Thoracic aorta (tissue), 2 donors: Measurements from ENCODE around the gene DCTN3. TPM values are rescaled to one million over a fixed set of nuclear protein-coding genes. Genes with fewer than 3 reads are reported as not detected.
"Not testable (repeated sequence)": the region's sequence is repeated elsewhere in the genome, so short reads cannot be mapped to it uniquely, and the experiment has no call there.

ENCODE experiments used
- ATAC-seq: fragments of 150-250 bp; one replicate; pipeline ENCODE4 v1.8.0; 2017; ENCODE audit warnings: low read depth; ENCODE audit not compliant: insufficient number of reproducible peaks, low FRiP score
- DNase-seq: peaks from one replicate; pipeline ENCODE4 v3.0.0-alpha.2; 2020; ENCODE audit warnings: low spot score
- H3K27ac ChIP-seq, 2 donors: fragments of 200-600 bp; sonication (generic); 1 replicate in 1 of 2; 2 replicates in 1 of 2; pipeline ENCODE4 v1.5.1; 2016; ENCODE audit warnings: mild to moderate bottlenecking in 2 of 2, moderate library complexity in 2 of 2
- H3K27me3 ChIP-seq: fragments of 200-600 bp; sonication (generic); replicated peaks from 2 replicates; pipeline ENCODE4 v1.6.0; 2016; ENCODE audit warnings: mild to moderate bottlenecking; ENCODE audit not compliant: insufficient read depth
- H3K36me3 ChIP-seq: fragments of 200-600 bp; sonication (generic); one replicate; pipeline ENCODE4 v1.5.1; 2016
- H3K4me1 ChIP-seq, 2 donors: fragments of 200-600 bp; sonication (generic); 1 replicate in 1 of 2; 2 replicates in 1 of 2; pipeline versions ENCODE4 v1.5.1 to v1.6.0; 2016; ENCODE audit warnings: low read depth in 2 of 2, mild to moderate bottlenecking in 1 of 2; ENCODE audit not compliant: control insufficient read depth in 1 of 2
- H3K4me3 ChIP-seq: fragments of 200-600 bp; sonication (generic); 2 replicates; pipeline ENCODE4 v1.5.1; 2016; ENCODE audit warnings: mild to moderate bottlenecking
- H3K9me3 ChIP-seq: fragments of 200-600 bp; sonication (generic); 2 replicates; pipeline ENCODE4 v1.5.1; 2016
- total RNA-seq, 2 donors: library from RNA; depleted of rRNA; stranded (reverse); fragments of >200 nt; gene quantifications; one replicate each; pipeline versions ENCODE4 v1.1.0 to v1.2.3, GENCODE V29; 2016
- TF ChIP-seq, protein P1 (sequence below): fragments of 200-600 bp; sonication (generic); IDR thresholded peaks from one replicate; pipeline ENCODE4 v1.5.1; 2019; ENCODE audit warnings: antibody characterized with exemption

Gene DCTN3
- total RNA-seq, 2 donors from 2014 or later = 48.1 to 70.4 TPM

DNA sequence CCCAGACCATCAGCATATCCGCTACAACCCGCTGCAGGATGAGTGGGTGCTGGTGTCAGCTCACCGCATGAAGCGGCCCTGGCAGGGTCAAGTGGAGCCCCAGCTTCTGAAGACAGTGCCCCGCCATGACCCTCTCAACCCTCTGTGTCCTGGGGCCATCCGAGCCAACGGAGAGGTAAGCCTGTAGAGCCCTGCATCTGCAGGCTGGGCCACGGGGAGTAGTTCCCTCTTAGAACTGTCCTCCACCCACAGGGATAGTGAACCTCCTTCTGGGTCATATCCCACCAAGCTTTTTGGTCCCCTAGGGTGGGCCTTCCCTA, 26.7 kb upstream of the DCTN3 start:
- H3K4me3 ChIP-seq = peak overlapping the region; percentile 79
- peak overlapping the region; percentile 79 to 80 for H3K27ac ChIP-seq
- no peaks in the 10 kb centered on the region for H3K9me3 ChIP-seq
- H3K36me3 ChIP-seq = peaks cover 16% of the 10 kb centered on the region
- ATAC-seq (no peak), DNase-seq (no peak)
- no peaks in the 10 kb centered on the region for H3K27me3 ChIP-seq
- TF ChIP-seq, protein P1, sequence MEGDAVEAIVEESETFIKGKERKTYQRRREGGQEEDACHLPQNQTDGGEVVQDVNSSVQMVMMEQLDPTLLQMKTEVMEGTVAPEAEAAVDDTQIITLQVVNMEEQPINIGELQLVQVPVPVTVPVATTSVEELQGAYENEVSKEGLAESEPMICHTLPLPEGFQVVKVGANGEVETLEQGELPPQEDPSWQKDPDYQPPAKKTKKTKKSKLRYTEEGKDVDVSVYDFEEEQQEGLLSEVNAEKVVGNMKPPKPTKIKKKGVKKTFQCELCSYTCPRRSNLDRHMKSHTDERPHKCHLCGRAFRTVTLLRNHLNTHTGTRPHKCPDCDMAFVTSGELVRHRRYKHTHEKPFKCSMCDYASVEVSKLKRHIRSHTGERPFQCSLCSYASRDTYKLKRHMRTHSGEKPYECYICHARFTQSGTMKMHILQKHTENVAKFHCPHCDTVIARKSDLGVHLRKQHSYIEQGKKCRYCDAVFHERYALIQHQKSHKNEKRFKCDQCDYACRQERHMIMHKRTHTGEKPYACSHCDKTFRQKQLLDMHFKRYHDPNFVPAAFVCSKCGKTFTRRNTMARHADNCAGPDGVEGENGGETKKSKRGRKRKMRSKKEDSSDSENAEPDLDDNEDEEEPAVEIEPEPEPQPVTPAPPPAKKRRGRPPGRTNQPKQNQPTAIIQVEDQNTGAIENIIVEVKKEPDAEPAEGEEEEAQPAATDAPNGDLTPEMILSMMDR = no peak
- H3K4me1 ChIP-seq = peaks cover 18 to 40% of the 10 kb centered on the region in 2 donors

DNA sequence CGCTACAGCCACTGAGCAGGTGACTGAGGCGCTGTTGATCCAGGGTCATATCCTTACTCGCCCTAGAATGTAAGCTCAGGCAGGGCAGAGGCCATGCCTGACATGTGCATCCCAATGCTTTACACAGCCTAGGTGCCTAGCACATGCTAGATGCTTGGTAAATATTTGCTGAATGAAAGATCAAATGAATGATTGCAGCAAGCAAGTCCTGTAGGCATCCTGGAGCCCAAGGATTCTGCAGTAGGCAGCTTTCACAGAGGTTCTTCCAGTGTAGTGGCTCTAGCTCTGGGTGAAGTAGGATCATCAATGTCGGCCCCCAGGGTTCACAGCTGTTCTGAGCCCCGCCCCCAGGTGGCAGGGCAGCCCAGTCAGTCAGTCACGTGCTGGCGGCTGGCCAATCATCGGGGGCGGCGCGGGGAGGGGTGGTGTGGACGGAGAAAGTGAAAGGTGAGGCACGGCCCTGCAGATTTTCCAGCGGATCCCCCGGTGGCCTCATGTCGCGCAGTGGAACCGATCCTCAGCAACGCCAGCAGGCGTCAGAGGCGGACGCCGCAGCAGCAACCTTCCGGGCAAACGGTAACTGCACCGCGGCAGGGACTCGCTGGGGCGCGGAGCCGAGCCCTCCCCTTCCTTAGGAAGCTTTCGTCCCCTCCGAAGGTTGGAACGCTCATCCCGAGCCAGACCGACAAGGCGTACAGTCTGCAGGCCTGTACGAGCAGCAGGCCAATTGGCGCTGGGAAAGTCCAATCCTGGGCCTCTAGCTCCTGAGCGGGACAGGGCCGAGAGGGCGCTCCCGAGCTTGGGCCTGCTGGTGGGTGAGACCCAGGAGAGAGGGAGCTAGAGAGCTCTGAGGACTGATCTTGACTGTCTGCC, 26.2 kb upstream of the DCTN3 start, which contains the start of gene GALT:
Gene GALT, plus strand, starts transcription at position 465 of the 873 bp plus-strand sequence. Its CDS starts 30 bp downstream, at position 495.
- peak; percentile 89 for DNase-seq
- Histone ChIP-seq H3K4me1 (peaks cover 16 to 35% of the 10 kb centered on the region in 2 donors), H3K27ac (peak within 1 kb of the TSS; percentile 79 to 80), H3K27me3 (no peaks in the 10 kb centered on the region), H3K4me3 (peak within 1 kb of the TSS; percentile 79), H3K36me3 (peaks cover 16% of the 10 kb centered on the region), H3K9me3 (no peaks in the 10 kb centered on the region)
- peak; percentile 62 for ATAC-seq
- TF ChIP-seq, protein P1 = peak; percentile 23

DNA sequence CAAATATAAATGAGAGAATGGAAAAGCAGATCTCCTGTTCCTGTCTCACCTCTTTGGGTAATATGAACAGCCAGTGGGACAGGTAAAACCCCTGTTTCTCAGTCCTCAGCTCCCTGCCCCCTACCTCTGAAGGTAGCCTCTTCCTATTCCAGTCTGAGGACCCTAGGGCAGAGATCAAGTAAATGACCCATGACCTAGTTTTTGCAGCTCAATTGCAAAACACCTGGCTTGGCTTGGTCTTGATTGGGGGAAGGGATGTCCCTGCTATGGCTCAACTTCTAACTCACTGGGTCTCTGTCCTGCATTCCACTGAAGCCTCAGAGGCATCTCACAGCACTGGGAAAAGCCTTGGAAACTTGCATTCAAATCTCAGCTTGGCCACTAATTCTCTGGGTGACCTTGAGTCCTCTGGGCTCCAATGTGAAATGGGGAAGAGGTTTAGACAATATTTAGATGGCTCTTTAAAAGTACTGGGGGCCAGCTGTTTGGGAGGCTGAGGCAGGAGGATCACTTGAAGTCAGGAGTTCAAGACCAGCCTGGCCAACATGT, 24.5 kb upstream of the DCTN3 start:
- Histone ChIP-seq H3K4me1 (peaks cover 12 to 26% of the 10 kb centered on the region in 2 donors), H3K36me3 (peaks cover 15% of the 10 kb centered on the region), H3K27ac (no peak overlapping the region), H3K9me3 (no peaks in the 10 kb centered on the region), H3K4me3 (no peak overlapping the region), H3K27me3 (no peaks in the 10 kb centered on the region)
- TF ChIP-seq, protein P1 = no peak
- DNase-seq (no peak), ATAC-seq (no peak)

DNA sequence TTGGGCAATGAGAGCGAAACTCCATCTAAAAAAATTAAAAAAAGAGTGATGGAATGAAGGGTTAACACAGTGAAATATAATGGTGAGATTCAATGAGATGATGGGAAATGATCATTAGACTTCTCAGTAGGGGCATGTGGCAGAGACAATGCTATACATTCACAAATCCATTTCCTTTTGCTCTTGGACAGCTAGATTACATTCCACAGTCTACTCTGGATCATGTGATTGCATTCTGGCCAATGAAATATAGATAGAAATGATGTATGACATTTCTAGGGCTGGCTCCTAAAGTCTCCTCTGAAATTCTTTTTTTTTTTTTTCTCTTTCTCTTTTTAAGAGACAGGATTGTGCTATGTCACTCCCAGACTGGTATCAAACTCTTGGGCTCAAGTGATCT, 22.4 kb upstream of the DCTN3 start:
- H3K4me1 ChIP-seq = peaks cover 11 to 18% of the 10 kb centered on the region in 2 donors
- no peaks in the 10 kb centered on the region for H3K9me3 ChIP-seq
- TF ChIP-seq, protein P1 = no peak
- DNase-seq (no peak), ATAC-seq (no peak)
- no peak overlapping the region for H3K27ac ChIP-seq
- H3K27me3 ChIP-seq = no peaks in the 10 kb centered on the region
- H3K36me3 ChIP-seq = no peaks in the 10 kb centered on the region
- H3K4me3 ChIP-seq = no peak overlapping the region

DNA sequence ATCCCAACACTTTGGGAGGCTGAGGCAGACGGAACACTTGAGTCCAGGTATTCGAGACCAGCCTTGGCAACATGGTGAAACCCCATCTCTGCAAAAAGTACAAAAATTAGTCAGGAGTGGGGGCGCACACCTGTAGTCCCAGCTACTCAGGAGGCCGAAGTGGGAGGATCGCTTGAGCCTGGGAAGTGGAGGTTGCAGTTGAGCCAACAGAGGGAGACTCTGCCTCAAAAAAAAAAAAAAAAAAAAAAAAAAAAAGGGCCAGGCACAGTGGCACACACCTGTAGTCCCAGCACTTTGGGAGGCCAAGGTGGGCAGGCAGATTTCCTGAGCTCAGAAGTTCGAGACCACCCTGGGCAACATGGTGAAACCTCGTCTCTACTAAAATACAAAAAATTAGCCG, 19.0 kb upstream of the DCTN3 start:
- ATAC-seq, H3K36me3 ChIP-seq, H3K4me3 ChIP-seq, H3K27ac ChIP-seq, H3K27me3 ChIP-seq, DNase-seq, H3K9me3 ChIP-seq: not testable (repeated sequence)
- peaks cover 11 to 27% of the 10 kb centered on the region in 2 donors for H3K4me1 ChIP-seq
